Measurements from ENCODE around the gene BBS9.

GRCh38 chr7:33157311-33157710 is 27.9 kb downstream of the BBS9 start:
- TF ChIP-seq EZH2phosphoT487 (IDR thresholded peaks at IDR 0.05; ENCODE audit: unreplicated experiment) (no peak), POLR2AphosphoS5 (IDR thresholded peaks at IDR 0.05; ENCODE audit: low read depth) (no peak), JUNB (IDR thresholded peaks at IDR 0.05; ENCODE audit: unreplicated experiment) (no peak), CREB1 (CRISPR knock-in tag; IDR thresholded peaks at IDR 0.05; ENCODE audit: low read depth) (no peak), EZH2 (IDR thresholded peaks at IDR 0.05; ENCODE audit: low read depth, unreplicated experiment) (no peak)
- TF ChIP-seq, protein P1, sequence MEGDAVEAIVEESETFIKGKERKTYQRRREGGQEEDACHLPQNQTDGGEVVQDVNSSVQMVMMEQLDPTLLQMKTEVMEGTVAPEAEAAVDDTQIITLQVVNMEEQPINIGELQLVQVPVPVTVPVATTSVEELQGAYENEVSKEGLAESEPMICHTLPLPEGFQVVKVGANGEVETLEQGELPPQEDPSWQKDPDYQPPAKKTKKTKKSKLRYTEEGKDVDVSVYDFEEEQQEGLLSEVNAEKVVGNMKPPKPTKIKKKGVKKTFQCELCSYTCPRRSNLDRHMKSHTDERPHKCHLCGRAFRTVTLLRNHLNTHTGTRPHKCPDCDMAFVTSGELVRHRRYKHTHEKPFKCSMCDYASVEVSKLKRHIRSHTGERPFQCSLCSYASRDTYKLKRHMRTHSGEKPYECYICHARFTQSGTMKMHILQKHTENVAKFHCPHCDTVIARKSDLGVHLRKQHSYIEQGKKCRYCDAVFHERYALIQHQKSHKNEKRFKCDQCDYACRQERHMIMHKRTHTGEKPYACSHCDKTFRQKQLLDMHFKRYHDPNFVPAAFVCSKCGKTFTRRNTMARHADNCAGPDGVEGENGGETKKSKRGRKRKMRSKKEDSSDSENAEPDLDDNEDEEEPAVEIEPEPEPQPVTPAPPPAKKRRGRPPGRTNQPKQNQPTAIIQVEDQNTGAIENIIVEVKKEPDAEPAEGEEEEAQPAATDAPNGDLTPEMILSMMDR (conservative IDR thresholded peaks at IDR 0.05; ENCODE audit: low read depth in 2 of 2), result no peak
- TF ChIP-seq, protein P2, sequence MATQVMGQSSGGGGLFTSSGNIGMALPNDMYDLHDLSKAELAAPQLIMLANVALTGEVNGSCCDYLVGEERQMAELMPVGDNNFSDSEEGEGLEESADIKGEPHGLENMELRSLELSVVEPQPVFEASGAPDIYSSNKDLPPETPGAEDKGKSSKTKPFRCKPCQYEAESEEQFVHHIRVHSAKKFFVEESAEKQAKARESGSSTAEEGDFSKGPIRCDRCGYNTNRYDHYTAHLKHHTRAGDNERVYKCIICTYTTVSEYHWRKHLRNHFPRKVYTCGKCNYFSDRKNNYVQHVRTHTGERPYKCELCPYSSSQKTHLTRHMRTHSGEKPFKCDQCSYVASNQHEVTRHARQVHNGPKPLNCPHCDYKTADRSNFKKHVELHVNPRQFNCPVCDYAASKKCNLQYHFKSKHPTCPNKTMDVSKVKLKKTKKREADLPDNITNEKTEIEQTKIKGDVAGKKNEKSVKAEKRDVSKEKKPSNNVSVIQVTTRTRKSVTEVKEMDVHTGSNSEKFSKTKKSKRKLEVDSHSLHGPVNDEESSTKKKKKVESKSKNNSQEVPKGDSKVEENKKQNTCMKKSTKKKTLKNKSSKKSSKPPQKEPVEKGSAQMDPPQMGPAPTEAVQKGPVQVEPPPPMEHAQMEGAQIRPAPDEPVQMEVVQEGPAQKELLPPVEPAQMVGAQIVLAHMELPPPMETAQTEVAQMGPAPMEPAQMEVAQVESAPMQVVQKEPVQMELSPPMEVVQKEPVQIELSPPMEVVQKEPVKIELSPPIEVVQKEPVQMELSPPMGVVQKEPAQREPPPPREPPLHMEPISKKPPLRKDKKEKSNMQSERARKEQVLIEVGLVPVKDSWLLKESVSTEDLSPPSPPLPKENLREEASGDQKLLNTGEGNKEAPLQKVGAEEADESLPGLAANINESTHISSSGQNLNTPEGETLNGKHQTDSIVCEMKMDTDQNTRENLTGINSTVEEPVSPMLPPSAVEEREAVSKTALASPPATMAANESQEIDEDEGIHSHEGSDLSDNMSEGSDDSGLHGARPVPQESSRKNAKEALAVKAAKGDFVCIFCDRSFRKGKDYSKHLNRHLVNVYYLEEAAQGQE (IDR thresholded peaks at IDR 0.05; ENCODE audit: unreplicated experiment), result no peak

Data from GM23338 (cell line).